ENCODE results near the gene XPOT. TPM values are rescaled to one million over a fixed set of nuclear protein-coding genes. Genes with fewer than 3 reads are reported as not detected.

Gene XPOT
- total RNA-seq, 1 donor from 2014 or later: 24.5 TPM

DNA sequence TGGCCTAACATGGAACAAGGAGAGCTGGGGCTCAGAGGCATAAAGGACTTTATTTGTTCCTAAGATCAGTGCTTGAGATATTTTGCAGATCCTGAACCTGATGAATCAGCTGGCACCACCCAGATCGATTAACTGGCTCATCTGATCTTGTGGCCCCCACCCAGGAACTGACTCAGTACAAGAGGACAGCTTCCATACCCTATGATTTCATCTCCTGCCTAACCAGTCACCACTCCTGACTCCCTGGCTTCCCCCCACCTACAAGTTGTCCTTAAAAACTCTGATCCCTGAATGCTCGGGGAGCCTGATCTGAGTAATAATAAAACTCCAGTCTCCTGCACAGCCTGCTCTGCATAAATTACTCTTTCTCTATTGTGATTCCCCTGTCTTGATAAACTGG lies 18.7 kb upstream of the XPOT start:
- TF ChIP-seq, protein P1, sequence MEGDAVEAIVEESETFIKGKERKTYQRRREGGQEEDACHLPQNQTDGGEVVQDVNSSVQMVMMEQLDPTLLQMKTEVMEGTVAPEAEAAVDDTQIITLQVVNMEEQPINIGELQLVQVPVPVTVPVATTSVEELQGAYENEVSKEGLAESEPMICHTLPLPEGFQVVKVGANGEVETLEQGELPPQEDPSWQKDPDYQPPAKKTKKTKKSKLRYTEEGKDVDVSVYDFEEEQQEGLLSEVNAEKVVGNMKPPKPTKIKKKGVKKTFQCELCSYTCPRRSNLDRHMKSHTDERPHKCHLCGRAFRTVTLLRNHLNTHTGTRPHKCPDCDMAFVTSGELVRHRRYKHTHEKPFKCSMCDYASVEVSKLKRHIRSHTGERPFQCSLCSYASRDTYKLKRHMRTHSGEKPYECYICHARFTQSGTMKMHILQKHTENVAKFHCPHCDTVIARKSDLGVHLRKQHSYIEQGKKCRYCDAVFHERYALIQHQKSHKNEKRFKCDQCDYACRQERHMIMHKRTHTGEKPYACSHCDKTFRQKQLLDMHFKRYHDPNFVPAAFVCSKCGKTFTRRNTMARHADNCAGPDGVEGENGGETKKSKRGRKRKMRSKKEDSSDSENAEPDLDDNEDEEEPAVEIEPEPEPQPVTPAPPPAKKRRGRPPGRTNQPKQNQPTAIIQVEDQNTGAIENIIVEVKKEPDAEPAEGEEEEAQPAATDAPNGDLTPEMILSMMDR (IDR thresholded peaks at IDR 0.05): no peak
- H3K36me3 ChIP-seq: no peaks in the 10 kb centered on the region
- no peak overlapping the region for H3K27ac ChIP-seq
- H3K4me1 ChIP-seq: no peaks in the 10 kb centered on the region
- intact Hi-C loops (cut with DNase I): no loop called here
- H3K4me3 ChIP-seq: no peak overlapping the region
- DNase-seq (ENCODE audit: low spot score in 2 of 2): no peak
- peaks cover 0 to 2% of the 10 kb centered on the region in 2 donors for H3K9me3 ChIP-seq
- H3K27me3 ChIP-seq: no peaks in the 10 kb centered on the region

- Histone ChIP-seq H3K4me1 (no peaks in the 10 kb centered on the region), H3K36me3 (no peaks in the 10 kb centered on the region), H3K9me3 (no peaks in the 10 kb centered on the region), H3K27me3 (no peaks in the 10 kb centered on the region), H3K4me3 (no peak overlapping the region), H3K27ac (no peak overlapping the region)
- intact Hi-C loops (cut with DNase I): no loop called here
- TF ChIP-seq, protein P1 (IDR thresholded peaks at IDR 0.05): no peak
- DNase-seq (ENCODE audit: low spot score in 2 of 2): no peak
Measured at GRCh38 chr12:64387197-64387816, 16.9 kb upstream of the XPOT start.

GRCh38 chr12:64389154-64389553 lies 15.0 kb upstream of the XPOT start:
- no peaks in the 10 kb centered on the region for H3K4me1 ChIP-seq
- H3K27me3 ChIP-seq: no peaks in the 10 kb centered on the region
- no peaks in the 10 kb centered on the region for H3K36me3 ChIP-seq
- intact Hi-C loops (cut with DNase I): no loop called here
- no peak overlapping the region for H3K27ac ChIP-seq
- TF ChIP-seq, protein P1 (IDR thresholded peaks at IDR 0.05): no peak
- H3K9me3 ChIP-seq: no peaks in the 10 kb centered on the region
- H3K4me3 ChIP-seq: no peak overlapping the region
- DNase-seq (ENCODE audit: low spot score in 2 of 2): no peak

DNA sequence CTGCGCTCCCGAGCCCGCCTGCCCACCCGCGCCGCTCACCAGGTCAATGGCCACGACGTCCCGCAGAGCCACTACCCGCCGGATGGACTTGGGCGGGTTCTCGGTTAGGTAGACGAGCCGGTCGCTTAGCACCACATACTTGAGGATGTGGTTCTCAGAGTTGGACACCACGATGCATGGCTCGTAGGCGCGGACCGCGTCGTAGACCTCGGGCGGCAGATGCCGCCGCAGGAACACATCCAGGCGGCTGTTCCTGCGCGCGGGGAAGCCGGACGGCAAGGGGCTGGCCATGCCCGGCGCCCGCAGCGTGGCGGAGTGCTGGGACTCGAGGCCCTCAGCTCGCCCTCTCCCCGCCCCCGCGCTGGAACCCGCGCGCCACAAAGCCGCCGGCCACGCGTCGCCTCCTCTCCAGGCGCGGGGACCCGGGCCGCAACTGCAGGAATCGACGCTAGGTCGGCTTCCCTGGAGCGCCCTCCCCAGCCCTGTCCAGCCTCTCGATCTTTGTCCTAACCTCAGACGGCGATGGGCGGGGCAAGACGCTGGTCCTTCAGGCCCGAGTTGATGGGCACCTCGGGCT lies 13.8 kb upstream of the XPOT start, which contains the start of gene C12orf56:
Gene C12orf56, minus strand, starts transcription at position 484 of the 577 bp plus-strand sequence. Its CDS starts 193 bp downstream, at position 291.
- H3K36me3 ChIP-seq: no peaks in the 10 kb centered on the region
- no peaks in the 10 kb centered on the region for H3K4me1 ChIP-seq
- H3K27ac ChIP-seq: no peak within 1 kb of the TSS
- no peak for DNase-seq (ENCODE audit: low spot score in 2 of 2)
- no peaks in the 10 kb centered on the region for H3K27me3 ChIP-seq
- peak within 1 kb of the TSS; percentile 42 to 57 for H3K4me3 ChIP-seq
- TF ChIP-seq, protein P1 (IDR thresholded peaks at IDR 0.05): no peak
- intact Hi-C loops (cut with DNase I): no loop called here
- no peaks in the 10 kb centered on the region for H3K9me3 ChIP-seq

DNA sequence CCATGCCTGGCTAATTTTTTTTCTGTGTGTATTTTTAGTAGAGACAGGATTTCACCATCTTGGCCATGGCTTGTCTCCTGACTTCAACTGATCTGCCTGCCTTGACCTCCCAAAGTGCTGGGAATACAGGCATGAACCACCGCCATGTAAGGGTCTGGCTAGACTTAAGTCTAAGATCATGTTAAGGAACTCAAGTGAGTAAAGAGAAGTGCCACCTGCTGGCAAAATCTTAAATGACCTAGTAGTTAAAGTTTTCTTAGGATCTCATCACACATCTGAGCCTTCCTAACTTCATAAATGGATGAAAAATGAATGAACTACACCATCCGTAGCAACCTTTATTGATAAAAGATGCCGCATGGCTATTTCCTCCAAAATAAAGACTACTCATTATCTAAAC lies 12.0 kb upstream of the XPOT start:
- Histone ChIP-seq H3K9me3 (no peaks in the 10 kb centered on the region), H3K27ac (no peak overlapping the region), H3K27me3 (no peaks in the 10 kb centered on the region), H3K36me3 (no peaks in the 10 kb centered on the region), H3K4me1 (no peaks in the 10 kb centered on the region), H3K4me3 (no peak overlapping the region)
- TF ChIP-seq, protein P1 (IDR thresholded peaks at IDR 0.05): no peak
- no peak for DNase-seq (ENCODE audit: low spot score in 2 of 2)
- intact Hi-C loops (cut with DNase I): no loop called here

All from ascending aorta (tissue), 2 donors.